NCI-H1436 treated with DMSO at 0.1 percent for 48 hours (cell line): ENCODE data around the gene RHOB.
"Not testable (repeated sequence)": the region's sequence is repeated elsewhere in the genome, so short reads cannot be mapped to it uniquely, and the experiment has no call there.

Experiments used
- DNase-seq: peaks from one replicate; lab custom pipeline; 2025; lab: John Stamatoyannopoulos, UW

The RHOB gene

GRCh38 chr2:20454036-20454981, 7.4 kb downstream of the RHOB start:
- DNase-seq = no peak

- DNase-seq = no peak
These were observed 8.3 kb downstream of the RHOB start for GRCh38 chr2:20455076-20455587.

GRCh38 chr2:20456116-20456571, 9.3 kb downstream of the RHOB start:
- DNase-seq = no peak

GRCh38 chr2:20456636-20457426, 10.0 kb downstream of the RHOB start:
- DNase-seq = no peak

GRCh38 chr2:20457661-20458630, 11.1 kb downstream of the RHOB start:
- DNase-seq = no peak

GRCh38 chr2:20458737-20459484, 12.0 kb downstream of the RHOB start:
- not testable (repeated sequence) for DNase-seq

- DNase-seq = peak; percentile 14
These were observed 19.0 kb downstream of the RHOB start for GRCh38 chr2:20465716-20466394.

- DNase-seq = no peak
These were observed 21.1 kb downstream of the RHOB start for GRCh38 chr2:20467789-20468548.

GRCh38 chr2:20468549-20469500, 22.0 kb downstream of the RHOB start:
- DNase-seq = no peak

- DNase-seq = no peak
These were observed 22.7 kb downstream of the RHOB start for GRCh38 chr2:20469595-20469994.

GRCh38 chr2:20470211-20470610, 23.3 kb downstream of the RHOB start:
- DNase-seq = no peak

GRCh38 chr2:20471148-20471547, 24.3 kb downstream of the RHOB start:
- no peak for DNase-seq

GRCh38 chr2:20471902-20472559, 25.2 kb downstream of the RHOB start:
- DNase-seq = no peak

- no peak for DNase-seq
These were observed 25.7 kb downstream of the RHOB start for GRCh38 chr2:20472569-20472968.

- DNase-seq = no peak
These were observed 26.3 kb downstream of the RHOB start for GRCh38 chr2:20473128-20473527.

GRCh38 chr2:20474757-20475566, 28.1 kb downstream of the RHOB start:
- DNase-seq = no peak

- no peak for DNase-seq
These were observed 28.7 kb downstream of the RHOB start for GRCh38 chr2:20475567-20475952.
